ENCODE data around the gene BCAT1. TPM values are rescaled to one million over a fixed set of nuclear protein-coding genes. Genes with fewer than 3 reads are reported as not detected.

BCAT1 gene
- 1 to 10 TPM in 5 of 6 experiments, under 1 TPM in 1; 0.86 to 6.0 (median 2.7) TPM for total RNA-seq
- long read RNA-seq: 0 reads

DNA sequence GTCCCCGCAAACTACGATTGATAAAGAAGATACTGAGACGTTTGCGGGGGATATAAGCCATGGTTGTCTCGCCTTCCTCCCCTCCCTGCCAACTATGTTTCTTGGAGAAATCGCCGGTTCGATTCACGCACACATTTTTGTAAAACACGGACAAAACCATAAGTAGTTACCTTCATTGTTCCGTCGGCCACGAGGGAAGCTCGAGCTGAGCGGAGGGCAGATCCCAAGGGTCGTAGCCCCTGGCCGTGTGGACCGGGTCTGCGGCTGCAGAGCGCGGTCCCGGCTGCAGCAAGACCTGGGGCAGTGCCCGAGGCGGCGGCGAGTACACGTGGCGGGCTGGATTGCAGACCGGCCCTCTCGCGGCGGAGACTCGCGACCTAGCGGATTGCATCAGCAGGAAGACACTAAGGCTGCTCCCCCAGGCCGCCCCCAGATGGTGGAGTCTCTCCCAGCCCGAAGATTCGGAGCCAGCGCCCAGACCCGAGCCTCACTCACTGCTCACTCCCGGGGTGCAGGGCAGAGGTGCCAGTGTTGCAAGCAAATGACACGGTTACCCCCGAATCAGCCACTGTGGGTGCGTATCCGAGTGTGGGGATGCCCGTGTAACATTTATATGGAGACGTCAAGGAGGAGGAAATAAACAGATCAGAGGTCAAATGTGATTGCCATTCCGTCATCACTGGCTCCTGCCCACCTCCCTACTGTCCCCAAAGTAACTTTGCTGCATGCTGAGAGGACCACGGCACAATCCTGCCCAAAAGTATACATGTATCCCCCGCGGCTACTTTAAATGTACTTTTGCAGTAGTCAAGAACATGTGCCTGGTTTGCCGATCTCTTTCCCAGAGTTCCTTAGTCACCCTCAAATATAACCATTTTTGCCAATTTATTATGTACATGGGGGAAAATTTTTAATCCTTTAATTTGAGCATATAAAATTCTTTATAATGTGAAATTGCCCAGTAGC, at the start of gene BCAT1:
TSS of gene BCAT1 (minus strand) at position 345 of the 966 bp plus-strand sequence. CDS start at position 176, 169 bp downstream.
- DNase-seq (peak; percentile 61 to 82 (median 74)), ATAC-seq (peak; percentile 90 to 91 (median 90))
- H3K4me3 ChIP-seq: peak within 1 kb of the TSS; percentile 41 to 46 (median 46)
- TF ChIP-seq, protein P1, sequence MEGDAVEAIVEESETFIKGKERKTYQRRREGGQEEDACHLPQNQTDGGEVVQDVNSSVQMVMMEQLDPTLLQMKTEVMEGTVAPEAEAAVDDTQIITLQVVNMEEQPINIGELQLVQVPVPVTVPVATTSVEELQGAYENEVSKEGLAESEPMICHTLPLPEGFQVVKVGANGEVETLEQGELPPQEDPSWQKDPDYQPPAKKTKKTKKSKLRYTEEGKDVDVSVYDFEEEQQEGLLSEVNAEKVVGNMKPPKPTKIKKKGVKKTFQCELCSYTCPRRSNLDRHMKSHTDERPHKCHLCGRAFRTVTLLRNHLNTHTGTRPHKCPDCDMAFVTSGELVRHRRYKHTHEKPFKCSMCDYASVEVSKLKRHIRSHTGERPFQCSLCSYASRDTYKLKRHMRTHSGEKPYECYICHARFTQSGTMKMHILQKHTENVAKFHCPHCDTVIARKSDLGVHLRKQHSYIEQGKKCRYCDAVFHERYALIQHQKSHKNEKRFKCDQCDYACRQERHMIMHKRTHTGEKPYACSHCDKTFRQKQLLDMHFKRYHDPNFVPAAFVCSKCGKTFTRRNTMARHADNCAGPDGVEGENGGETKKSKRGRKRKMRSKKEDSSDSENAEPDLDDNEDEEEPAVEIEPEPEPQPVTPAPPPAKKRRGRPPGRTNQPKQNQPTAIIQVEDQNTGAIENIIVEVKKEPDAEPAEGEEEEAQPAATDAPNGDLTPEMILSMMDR (IDR thresholded peaks at IDR 0.05): no peak
- TF ChIP-seq POLR2A (IDR thresholded peaks at IDR 0.05): no peak
- no peaks in the 10 kb centered on the region for H3K36me3 ChIP-seq
- no peak within 1 kb of the TSS for H3K27ac ChIP-seq
- no peaks in the 10 kb centered on the region for H3K27me3 ChIP-seq
- H3K4me1 ChIP-seq: no peaks in the 10 kb centered on the region
- intact Hi-C loops (cut with DNase I): no loop called here
- no peaks in the 10 kb centered on the region for H3K9me3 ChIP-seq
- WGBS (ENCODE audit: insufficient coverage, low coverage, low lambda C conversion rate, missing lambda C conversion rate): 13% methylated on average over 23 of the region's 52 CpGs

- WGBS (ENCODE audit: insufficient coverage, low coverage, low lambda C conversion rate, missing lambda C conversion rate): 36% methylated on average over 4 of the region's 4 CpGs
- ATAC-seq: peak in 1 of 4 donors; percentile 17
- Histone ChIP-seq H3K4me3 (no peak overlapping the region), H3K4me1 (no peaks in the 10 kb centered on the region), H3K36me3 (no peaks in the 10 kb centered on the region), H3K27ac (no peak overlapping the region), H3K9me3 (no peaks in the 10 kb centered on the region), H3K27me3 (no peaks in the 10 kb centered on the region)
- intact Hi-C loops (cut with DNase I): loop anchor here in 1 of 2 donors (10.0 kb wide), 1 partner anchor 127 kb away; no protein-coding TSS in a partner anchor
- no peak for DNase-seq
- no peak for TF ChIP-seq POLR2A (IDR thresholded peaks at IDR 0.05)
- TF ChIP-seq, protein P1 (IDR thresholded peaks at IDR 0.05): no peak
Measured at GRCh38 chr12:24997970-24998582, 49.2 kb upstream of the BCAT1 start.

- WGBS (ENCODE audit: insufficient coverage, low coverage, low lambda C conversion rate, missing lambda C conversion rate): 81% methylated on average over 6 of the region's 6 CpGs
- H3K36me3 ChIP-seq: no peaks in the 10 kb centered on the region
- no peaks in the 10 kb centered on the region for H3K27me3 ChIP-seq
- intact Hi-C loops (cut with DNase I): loop anchor here in 1 of 2 donors (10.0 kb wide), 1 partner anchor 127 kb away; no protein-coding TSS in a partner anchor
- H3K9me3 ChIP-seq: no peaks in the 10 kb centered on the region
- H3K4me3 ChIP-seq: no peak overlapping the region
- TF ChIP-seq, protein P1 (IDR thresholded peaks at IDR 0.05): no peak
- no peak for TF ChIP-seq POLR2A (IDR thresholded peaks at IDR 0.05)
- no peak for ATAC-seq
- DNase-seq: no peak
- H3K27ac ChIP-seq: no peak overlapping the region
- H3K4me1 ChIP-seq: no peaks in the 10 kb centered on the region
Measured at GRCh38 chr12:24997496-24997895, 48.6 kb upstream of the BCAT1 start.

DNA sequence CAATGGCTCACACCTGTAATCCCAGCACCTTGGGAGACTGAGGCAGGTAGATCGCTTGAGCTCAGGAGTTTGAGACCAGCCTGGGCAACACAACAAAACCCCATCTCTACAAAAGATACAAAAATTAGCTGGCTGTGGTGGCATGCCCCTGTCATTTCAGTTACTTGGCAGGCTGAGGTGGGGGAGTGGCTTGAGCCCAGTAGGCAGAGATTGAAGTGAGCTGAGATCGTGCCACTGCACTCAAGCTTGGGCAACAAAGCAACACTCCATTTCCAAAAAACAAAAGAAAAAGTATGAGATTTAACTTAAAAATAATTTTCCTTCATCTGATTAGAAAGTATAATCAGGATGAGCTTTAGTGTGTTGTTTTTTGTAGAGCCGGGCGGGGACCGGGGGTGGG, 47.9 kb upstream of the BCAT1 start:
- H3K4me1 ChIP-seq: no peaks in the 10 kb centered on the region
- H3K9me3 ChIP-seq: no peaks in the 10 kb centered on the region
- no peak overlapping the region for H3K4me3 ChIP-seq
- intact Hi-C loops (cut with DNase I): loop anchor here in 1 of 2 donors (10.0 kb wide), 1 partner anchor 128 kb away; no protein-coding TSS in a partner anchor
- H3K36me3 ChIP-seq: no peaks in the 10 kb centered on the region
- no peak for TF ChIP-seq POLR2A (IDR thresholded peaks at IDR 0.05)
- TF ChIP-seq, protein P1 (IDR thresholded peaks at IDR 0.05): no peak
- no peak for DNase-seq
- ATAC-seq: no peak
- 60% methylated on average over 4 of the region's 5 CpGs for WGBS (ENCODE audit: insufficient coverage, low coverage, low lambda C conversion rate, missing lambda C conversion rate)
- H3K27me3 ChIP-seq: no peaks in the 10 kb centered on the region
- H3K27ac ChIP-seq: no peak overlapping the region
